Mesenchymal stem cell (in vitro differentiated cells and primary cell): ENCODE measurements around the gene GFY.

Source experiments
- DNase-seq: peaks from one replicate; pipeline ENCODE4 v3.0.0-alpha.2; 2013
- H2AFZ ChIP-seq: one replicate; pipeline ENCODE4 v1.6.1; 2013; ENCODE audit warnings: low read depth, mild to moderate bottlenecking, control low read depth, inconsistent platforms, low read length, moderate library complexity
- H2AK5ac ChIP-seq: 2 replicates; pipeline ENCODE4 v1.6.1; 2013; ENCODE audit warnings: low read length, moderate library complexity, mild to moderate bottlenecking, inconsistent platforms; ENCODE audit not compliant: severe bottlenecking
- H2BK120ac ChIP-seq: one replicate; pipeline ENCODE4 v1.6.1; 2013; ENCODE audit warnings: low read depth, mild to moderate bottlenecking, inconsistent platforms, low read length, moderate library complexity
- H2BK12ac ChIP-seq, 2 experiments: one replicate each; pipeline ENCODE4 v1.6.1; 2013; ENCODE audit warnings: inconsistent platforms in 2 of 2, low read length in 2 of 2, mild to moderate bottlenecking in 2 of 2, moderate library complexity in 2 of 2, control low read depth in 1 of 2
- H2BK15ac ChIP-seq: one replicate; pipeline ENCODE4 v1.6.1; 2013; ENCODE audit warnings: mild to moderate bottlenecking, low read depth, inconsistent platforms; ENCODE audit not compliant: poor library complexity, severe bottlenecking
- H2BK5ac ChIP-seq: 2 replicates; pipeline ENCODE4 v1.6.1; 2013; ENCODE audit warnings: low read depth, mild to moderate bottlenecking, low read length, control low read depth, inconsistent platforms; ENCODE audit not compliant: poor library complexity, severe bottlenecking
- H3K14ac ChIP-seq, 2 experiments: one replicate each; pipeline ENCODE4 v1.6.1; 2013; ENCODE audit warnings: inconsistent platforms in 2 of 2, low read length in 2 of 2, control low read depth in 1 of 2, mild to moderate bottlenecking in 1 of 2, moderate library complexity in 1 of 2
- H3K18ac ChIP-seq, 2 experiments: one replicate each; pipeline ENCODE4 v1.6.1; 2013; ENCODE audit warnings: inconsistent platforms in 2 of 2, low read length in 2 of 2, control low read depth in 1 of 2, low read depth in 1 of 2, mild to moderate bottlenecking in 1 of 2
- H3K23ac ChIP-seq, 2 experiments: one replicate each; pipeline ENCODE4 v1.6.1; 2013; ENCODE audit warnings: inconsistent platforms in 2 of 2, low read length in 2 of 2, mild to moderate bottlenecking in 2 of 2, moderate library complexity in 2 of 2, control low read depth in 1 of 2
- H3K27ac ChIP-seq: 2 replicates; pipeline ENCODE4 v1.5.1; 2013; ENCODE audit warnings: mild to moderate bottlenecking, moderate library complexity, low read length, control low read depth, inconsistent platforms; ENCODE audit not compliant: poor library complexity, severe bottlenecking
- H3K27me3 ChIP-seq, 2 experiments: 2 replicates each; pipeline versions ENCODE4 v1.6.1 to v1.7.0; 2013; ENCODE audit warnings: low read length in 2 of 2, mild to moderate bottlenecking in 2 of 2, moderate library complexity in 2 of 2, control low read depth in 1 of 2, inconsistent platforms in 1 of 2; ENCODE audit not compliant: control insufficient read depth in 1 of 2, insufficient read depth in 1 of 2
- H3K36me3 ChIP-seq, 2 experiments: 2 replicates each; pipeline versions ENCODE4 v1.6.1 to v1.7.0; 2013; ENCODE audit warnings: low read length in 2 of 2, control low read depth in 1 of 2, inconsistent platforms in 1 of 2, low read depth in 1 of 2, mild to moderate bottlenecking in 1 of 2; ENCODE audit not compliant: insufficient read depth in 2 of 2, control insufficient read depth in 1 of 2
- H3K4ac ChIP-seq, 2 experiments: one replicate each; pipeline ENCODE4 v1.6.1; 2013; ENCODE audit warnings: inconsistent platforms in 2 of 2, low read length in 2 of 2, mild to moderate bottlenecking in 2 of 2, moderate library complexity in 2 of 2, control low read depth in 1 of 2, low read depth in 1 of 2
- H3K4me1 ChIP-seq: 2 replicates; pipeline ENCODE4 v1.6.1; 2013; ENCODE audit warnings: low read depth, low read length, control low read depth; ENCODE audit not compliant: control insufficient read depth, insufficient read depth
- H3K4me2 ChIP-seq: 2 replicates; pipeline ENCODE4 v1.6.1; 2013; ENCODE audit warnings: low read length, mild to moderate bottlenecking, inconsistent platforms; ENCODE audit not compliant: poor library complexity, severe bottlenecking
- H3K4me3 ChIP-seq, 2 experiments: 2 replicates each; pipeline versions ENCODE4 v1.5.1 to v1.7.0; 2013; ENCODE audit warnings: low read length in 2 of 2, mild to moderate bottlenecking in 2 of 2, control low read depth in 1 of 2, low read depth in 1 of 2; ENCODE audit not compliant: insufficient read depth in 1 of 2
- H3K79me1 ChIP-seq: replicated peaks from 2 replicates; pipeline ENCODE4 v1.6.1; 2013; ENCODE audit warnings: mild to moderate bottlenecking, control low read depth, low read length, inconsistent platforms; ENCODE audit not compliant: poor library complexity, severe bottlenecking
- H3K9ac ChIP-seq: 2 replicates; pipeline ENCODE4 v1.7.0; 2013; ENCODE audit warnings: mild to moderate bottlenecking, low read length, moderate library complexity
- H3K9me3 ChIP-seq: 2 replicates; pipeline ENCODE4 v1.7.0; 2013; ENCODE audit warnings: mild to moderate bottlenecking, low read length; ENCODE audit not compliant: control insufficient read depth
- H4K8ac ChIP-seq: one replicate; pipeline ENCODE4 v1.6.1; 2013; ENCODE audit warnings: inconsistent platforms, mild to moderate bottlenecking, low read length, moderate library complexity
- H4K91ac ChIP-seq: one replicate; pipeline ENCODE4 v1.6.1; 2013; ENCODE audit warnings: mild to moderate bottlenecking, low read length, inconsistent platforms
- WGBS: methylation state at CpG from one replicate; pipeline ENCODE4 v1.1.7; 2013; ENCODE audit warnings: mixed read lengths; 5-methylcytosine and 5-hydroxymethylcytosine counted together

Gene GFY

DNA sequence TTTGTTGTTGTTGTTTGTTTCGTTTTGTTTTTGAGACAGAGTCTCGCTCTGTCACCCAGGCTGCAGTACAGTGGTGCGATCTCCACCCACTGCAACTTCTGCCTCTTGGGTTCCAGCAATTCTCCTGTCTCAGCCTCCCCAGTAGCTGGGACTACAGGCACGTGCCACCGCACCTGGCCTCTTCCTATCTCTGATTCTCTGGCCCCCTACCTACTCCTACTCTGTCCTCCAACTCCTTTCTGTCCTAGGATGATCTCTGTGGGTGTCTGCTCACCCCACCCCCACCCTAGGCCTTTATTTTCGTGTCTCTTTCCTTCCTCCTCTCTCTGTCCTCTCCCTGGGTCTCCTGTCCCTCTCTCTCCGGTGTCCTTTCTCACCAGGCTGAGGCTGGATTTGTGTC, 25.2 kb downstream of the GFY start:
- DNase-seq = no peak
- Histone ChIP-seq H3K4ac (no peak overlapping the region), H4K91ac (no peak overlapping the region), H2BK15ac (no peak overlapping the region), H3K4me1 (peaks cover 9% of the 10 kb centered on the region), H3K79me1 (peaks cover 32% of the 10 kb centered on the region), H3K18ac (no peak overlapping the region), H2BK120ac (no peak overlapping the region), H2AFZ (no peak overlapping the region), H3K36me3 (peaks cover 12 to 43% of the 10 kb centered on the region in 2 experiments), H2BK5ac (no peak overlapping the region), H2AK5ac (peak overlapping the region; percentile 5), H3K4me2 (peak overlapping the region; percentile 36), H3K27ac (no peak overlapping the region), H3K9ac (peak overlapping the region; percentile 89), H3K27me3 (no peaks in the 10 kb centered on the region), H3K4me3 (peak overlapping the region in 1 of 2 experiments; percentile 90), H2BK12ac (no peak overlapping the region), H3K23ac (no peak overlapping the region), H4K8ac (no peak overlapping the region), H3K14ac (no peak overlapping the region), H3K9me3 (no peaks in the 10 kb centered on the region)
- 90% methylated on average over 7 of the region's 7 CpGs for WGBS

DNA sequence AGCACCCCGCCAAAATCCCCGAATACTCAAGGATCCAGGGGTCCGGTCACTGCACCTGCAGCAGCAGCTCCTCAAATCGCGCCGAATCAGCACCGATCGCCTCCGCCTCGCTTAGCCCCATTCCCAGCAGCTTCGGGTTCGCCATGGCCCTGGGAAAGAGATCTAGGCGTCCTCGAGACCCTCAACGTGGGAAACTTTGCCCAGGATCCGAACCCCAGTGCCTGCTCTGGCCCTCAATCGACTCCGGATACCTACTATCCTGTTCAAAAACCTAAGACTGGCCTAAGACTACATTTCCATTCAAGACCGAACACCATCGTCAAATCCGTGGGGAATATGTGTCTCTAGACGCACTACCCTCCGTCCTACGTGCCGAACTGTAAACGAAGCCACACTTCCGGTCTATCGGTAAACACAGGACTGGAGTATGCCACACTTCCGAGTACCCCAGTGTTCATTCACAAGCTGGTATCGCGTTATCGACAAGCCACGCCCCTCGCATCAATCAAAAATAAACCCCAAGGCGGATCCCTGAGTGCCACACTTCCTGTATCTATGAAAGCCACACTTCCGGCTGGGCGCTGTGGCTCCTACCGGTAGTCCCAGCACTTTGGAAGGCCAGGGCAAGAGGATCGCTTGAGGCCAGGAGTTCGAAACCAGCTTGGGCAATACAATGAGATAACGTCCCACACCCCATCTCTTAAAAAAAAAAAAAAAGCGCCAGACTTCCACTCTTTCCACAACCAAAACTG, 26.4 kb downstream of the GFY start, which contains the start of gene PIH1D1:
Gene PIH1D1, minus strand, starts transcription at position 385 of the 752 bp plus-strand sequence. Its CDS starts 240 bp downstream, at position 145.
- Histone ChIP-seq H2AFZ (no peak within 1 kb of the TSS), H4K8ac (peak within 1 kb of the TSS; percentile 1), H2BK12ac (no peak within 1 kb of the TSS), H3K4me3 (peak within 1 kb of the TSS; percentile 86 to 90), H3K4me1 (peaks cover 9% of the 10 kb centered on the region), H3K4ac (peak within 1 kb of the TSS in 1 of 2 experiments; percentile 6), H2BK5ac (no peak within 1 kb of the TSS), H3K9ac (peak within 1 kb of the TSS; percentile 98), H2BK120ac (no peak within 1 kb of the TSS), H3K27me3 (no peaks in the 10 kb centered on the region), H2AK5ac (peak within 1 kb of the TSS; percentile 5), H3K23ac (no peak within 1 kb of the TSS), H3K14ac (no peak within 1 kb of the TSS), H3K4me2 (peak within 1 kb of the TSS; percentile 73), H4K91ac (peak within 1 kb of the TSS; percentile 5), H3K18ac (peak within 1 kb of the TSS; percentile 28 to 34), H3K9me3 (no peaks in the 10 kb centered on the region), H2BK15ac (no peak within 1 kb of the TSS), H3K36me3 (peaks cover 11 to 35% of the 10 kb centered on the region in 2 experiments), H3K27ac (peak within 1 kb of the TSS; percentile 84), H3K79me1 (peaks cover 35% of the 10 kb centered on the region)
- DNase-seq = peak; percentile 100
- WGBS = under 1% methylated on average over 42 of the region's 42 CpGs

DNA sequence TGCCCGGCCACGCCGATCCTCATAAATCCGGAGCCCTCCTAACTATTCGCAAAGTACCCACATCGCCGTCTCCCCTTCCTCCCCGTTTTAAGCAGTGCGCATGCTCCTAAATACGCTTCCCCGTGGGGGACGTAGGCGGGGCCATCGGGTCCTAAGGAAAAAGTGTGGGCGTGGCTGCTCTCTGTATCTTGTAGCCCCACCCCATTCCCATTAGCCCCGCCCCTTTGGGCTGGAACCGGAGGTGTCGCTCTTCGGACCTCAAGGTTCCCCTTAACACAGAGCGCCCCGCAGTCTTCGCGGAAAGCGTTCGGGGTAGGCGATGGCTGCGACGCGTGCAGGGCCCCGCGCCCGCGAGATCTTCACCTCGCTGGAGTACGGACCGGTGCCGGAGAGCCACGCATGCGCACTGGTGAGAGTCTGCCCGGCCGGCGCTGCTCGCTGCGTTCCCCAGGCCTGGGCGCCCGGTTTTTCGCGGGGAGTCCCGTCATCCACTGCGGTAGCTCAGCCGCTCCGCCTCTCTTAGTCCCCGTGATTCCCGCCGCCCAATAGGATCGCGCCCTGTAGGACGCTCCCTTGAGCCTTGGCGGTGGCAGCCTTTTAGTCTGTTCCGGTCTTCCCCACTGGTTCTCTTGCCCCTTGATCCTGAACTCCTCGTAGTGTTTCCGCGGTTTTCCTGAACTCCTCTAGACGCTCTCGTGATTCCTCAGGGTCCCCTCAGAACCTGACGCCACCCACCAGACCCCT, 28.0 kb downstream of the GFY start, which contains the start of gene ALDH16A1:
Gene ALDH16A1, plus strand, starts transcription at position 213 of the 744 bp plus-strand sequence. Its CDS starts 107 bp downstream, at position 320.
- peak within 1 kb of the TSS; percentile 67 for H3K4me2 ChIP-seq
- H3K4me1 ChIP-seq = peaks cover 8% of the 10 kb centered on the region
- H3K27me3 ChIP-seq = no peaks in the 10 kb centered on the region
- no peak within 1 kb of the TSS for H2BK120ac ChIP-seq
- H2AK5ac ChIP-seq = peak within 1 kb of the TSS; percentile 54
- H3K79me1 ChIP-seq = peaks cover 33% of the 10 kb centered on the region
- DNase-seq = peak; percentile 99
- under 1% methylated on average over 66 of the region's 66 CpGs for WGBS
- H2BK5ac ChIP-seq = peak within 1 kb of the TSS; percentile 74
- peak within 1 kb of the TSS; percentile 95 for H4K8ac ChIP-seq
- peak within 1 kb of the TSS; percentile 79 for H4K91ac ChIP-seq
- peak within 1 kb of the TSS; percentile 95 for H3K27ac ChIP-seq
- H3K18ac ChIP-seq = peak within 1 kb of the TSS; percentile 76 to 84
- H2BK12ac ChIP-seq = no peak within 1 kb of the TSS
- peak within 1 kb of the TSS; percentile 59 to 90 for H3K4me3 ChIP-seq
- peak within 1 kb of the TSS; percentile 16 for H2AFZ ChIP-seq
- peaks cover 9 to 19% of the 10 kb centered on the region in 2 experiments for H3K36me3 ChIP-seq
- H3K9me3 ChIP-seq = no peaks in the 10 kb centered on the region
- no peak within 1 kb of the TSS for H3K14ac ChIP-seq
- peak within 1 kb of the TSS; percentile 98 for H3K9ac ChIP-seq
- peak within 1 kb of the TSS; percentile 85 to 90 for H3K4ac ChIP-seq
- no peak within 1 kb of the TSS for H3K23ac ChIP-seq
- H2BK15ac ChIP-seq = no peak within 1 kb of the TSS
